LNCAP (cell line): ENCODE results near the gene SEMA6A.

Experiments used
- TF ChIP-seq, protein P1 (sequence below): fragments of 450-650 bp; IDR thresholded peaks from 2 replicates; pipeline ENCODE4 v1.5.1; 2017; ENCODE audit warnings: mild to moderate bottlenecking

SEMA6A gene

GRCh38 chr5:116423141-116423540, 151.5 kb downstream of the SEMA6A start:
- TF ChIP-seq, protein P1, sequence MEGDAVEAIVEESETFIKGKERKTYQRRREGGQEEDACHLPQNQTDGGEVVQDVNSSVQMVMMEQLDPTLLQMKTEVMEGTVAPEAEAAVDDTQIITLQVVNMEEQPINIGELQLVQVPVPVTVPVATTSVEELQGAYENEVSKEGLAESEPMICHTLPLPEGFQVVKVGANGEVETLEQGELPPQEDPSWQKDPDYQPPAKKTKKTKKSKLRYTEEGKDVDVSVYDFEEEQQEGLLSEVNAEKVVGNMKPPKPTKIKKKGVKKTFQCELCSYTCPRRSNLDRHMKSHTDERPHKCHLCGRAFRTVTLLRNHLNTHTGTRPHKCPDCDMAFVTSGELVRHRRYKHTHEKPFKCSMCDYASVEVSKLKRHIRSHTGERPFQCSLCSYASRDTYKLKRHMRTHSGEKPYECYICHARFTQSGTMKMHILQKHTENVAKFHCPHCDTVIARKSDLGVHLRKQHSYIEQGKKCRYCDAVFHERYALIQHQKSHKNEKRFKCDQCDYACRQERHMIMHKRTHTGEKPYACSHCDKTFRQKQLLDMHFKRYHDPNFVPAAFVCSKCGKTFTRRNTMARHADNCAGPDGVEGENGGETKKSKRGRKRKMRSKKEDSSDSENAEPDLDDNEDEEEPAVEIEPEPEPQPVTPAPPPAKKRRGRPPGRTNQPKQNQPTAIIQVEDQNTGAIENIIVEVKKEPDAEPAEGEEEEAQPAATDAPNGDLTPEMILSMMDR: no peak

DNA sequence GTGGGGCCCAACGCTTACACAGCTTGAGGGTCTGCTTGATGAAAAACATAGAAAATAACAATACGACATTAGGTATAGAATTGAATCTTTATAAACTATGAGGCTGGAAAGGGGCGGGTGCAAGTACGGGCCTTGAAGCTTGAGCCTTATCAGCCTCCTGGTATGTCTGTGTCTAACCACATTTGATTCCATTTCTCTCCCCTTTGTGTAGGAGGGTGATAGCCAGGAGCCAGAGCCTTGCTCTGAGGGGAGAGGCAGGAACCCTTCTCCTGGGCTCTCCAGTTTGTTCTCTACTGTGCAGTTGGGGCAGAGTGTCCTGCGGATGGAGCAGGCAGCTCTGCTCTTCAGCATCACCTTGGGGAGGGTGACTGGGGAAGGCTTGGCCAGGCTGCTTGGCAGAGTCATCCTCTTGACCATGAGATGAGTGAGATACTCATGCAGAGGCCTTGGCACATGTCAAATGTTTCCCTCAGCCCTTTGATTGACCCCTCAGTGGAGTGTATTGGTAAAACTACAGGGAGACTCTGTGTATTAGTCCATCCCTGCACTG, 153.5 kb downstream of the SEMA6A start:
- TF ChIP-seq, protein P1: no peak

GRCh38 chr5:116420540-116420939, 154.1 kb downstream of the SEMA6A start:
- TF ChIP-seq, protein P1: no peak

DNA sequence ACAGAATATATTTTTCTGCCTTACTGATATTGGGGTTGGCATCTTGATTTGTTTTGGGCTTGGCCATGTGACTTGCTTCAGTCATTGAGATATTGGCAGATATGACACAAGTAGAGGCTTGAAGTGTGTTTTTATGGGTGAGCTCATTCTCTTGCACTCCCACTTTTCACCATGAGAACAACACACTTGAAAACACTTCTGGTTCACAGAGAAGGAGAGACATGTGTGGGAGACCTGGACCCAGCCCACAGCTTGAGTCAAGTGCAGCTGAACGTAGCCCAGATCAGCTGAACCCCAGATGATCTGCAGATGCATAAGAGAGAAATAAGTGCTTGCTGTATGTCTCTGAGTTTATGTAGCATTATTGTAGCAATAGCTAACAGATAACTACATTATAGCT, 155.4 kb downstream of the SEMA6A start:
- TF ChIP-seq, protein P1: no peak

GRCh38 chr5:116418774-116419173, 155.8 kb downstream of the SEMA6A start:
- TF ChIP-seq, protein P1: no peak

- TF ChIP-seq, protein P1: no peak
These were observed 156.6 kb downstream of the SEMA6A start for GRCh38 chr5:116418016-116418415.

DNA sequence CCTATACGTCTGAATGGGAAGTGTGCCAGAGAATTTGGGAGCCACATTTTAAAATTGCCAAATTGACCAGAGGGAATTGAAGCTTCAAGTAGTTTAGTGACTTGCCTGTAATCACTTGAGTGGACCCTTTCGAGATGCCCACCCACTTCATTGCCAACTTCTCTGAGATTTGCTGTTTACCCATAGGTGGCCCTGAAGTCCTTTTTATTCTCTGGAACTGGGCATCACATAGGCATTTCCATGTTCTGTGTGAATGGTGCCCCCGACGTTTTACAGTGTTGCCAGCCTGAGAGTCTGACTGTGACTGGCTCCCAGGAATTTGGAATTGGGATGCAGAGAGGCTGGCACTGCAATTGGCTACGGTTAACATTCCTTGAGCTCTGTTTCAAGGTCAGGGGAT, 158.6 kb downstream of the SEMA6A start:
- TF ChIP-seq, protein P1: no peak

DNA sequence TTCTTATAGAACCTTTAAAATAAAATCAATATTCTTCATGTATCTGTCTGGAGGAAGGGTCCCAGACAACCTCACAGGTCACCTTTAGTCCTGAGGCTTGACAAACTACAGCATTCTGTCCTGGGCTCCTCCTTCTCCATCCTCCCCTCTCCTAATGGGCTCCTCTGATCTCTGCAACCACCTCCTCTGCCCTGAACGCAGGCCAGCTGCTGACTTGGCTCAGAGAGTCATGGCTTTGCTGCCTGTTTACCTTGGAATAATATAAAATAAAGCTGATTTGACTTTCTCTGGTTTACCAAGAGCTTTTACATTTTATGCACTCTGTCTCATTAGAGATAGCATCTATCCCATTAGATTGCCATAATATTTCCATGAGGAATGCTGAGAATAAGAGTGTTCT, 159.4 kb downstream of the SEMA6A start:
- TF ChIP-seq, protein P1: no peak
